Measurements from ENCODE around the gene SUSD6. TPM values are rescaled to one million over a fixed set of nuclear protein-coding genes. Genes with fewer than 3 reads are reported as not detected.
A peak's percentile ranks its signal among the peaks of the same experiment; 100 is the strongest.

The SUSD6 gene
- total RNA-seq, 1 donor from 2014 or later = 80.1 TPM

GRCh38 chr14:69688299-69688649, 76.9 kb downstream of the SUSD6 start:
- no peaks in the 10 kb centered on the region for H3K36me3 ChIP-seq
- H3K4me1 ChIP-seq = peaks cover 63% of the 10 kb centered on the region
- H3K4me3 ChIP-seq = no peak overlapping the region
- ATAC-seq (no peak), DNase-seq (no peak)
- no peaks in the 10 kb centered on the region for H3K27me3 ChIP-seq (ENCODE audit: low read depth)
- H3K9me3 ChIP-seq = no peaks in the 10 kb centered on the region
- H3K27ac ChIP-seq = no peak overlapping the region
- intact Hi-C loops (cut with DNase I) = no loop called here
- TF ChIP-seq CTCF (IDR thresholded peaks at IDR 0.05) = no peak

- H3K27me3 ChIP-seq (ENCODE audit: low read depth) = no peaks in the 10 kb centered on the region
- no peak overlapping the region for H3K27ac ChIP-seq
- intact Hi-C loops (cut with DNase I) = no loop called here
- TF ChIP-seq CTCF (IDR thresholded peaks at IDR 0.05) = no peak
- no peak overlapping the region for H3K4me3 ChIP-seq
- no peak for DNase-seq
- peaks cover 63% of the 10 kb centered on the region for H3K4me1 ChIP-seq
- no peaks in the 10 kb centered on the region for H3K9me3 ChIP-seq
- ATAC-seq = no peak
- H3K36me3 ChIP-seq = no peaks in the 10 kb centered on the region
Measured at GRCh38 chr14:69690042-69690441, 78.6 kb downstream of the SUSD6 start.

GRCh38 chr14:69692594-69692993, 81.2 kb downstream of the SUSD6 start:
- intact Hi-C loops (cut with DNase I) = no loop called here
- peak overlapping the region; percentile 74 for H3K27ac ChIP-seq
- H3K27me3 ChIP-seq (ENCODE audit: low read depth) = no peaks in the 10 kb centered on the region
- ATAC-seq (no peak), DNase-seq (no peak)
- no peak for TF ChIP-seq CTCF (IDR thresholded peaks at IDR 0.05)
- H3K4me1 ChIP-seq = peaks cover 63% of the 10 kb centered on the region
- no peaks in the 10 kb centered on the region for H3K36me3 ChIP-seq
- no peaks in the 10 kb centered on the region for H3K9me3 ChIP-seq
- H3K4me3 ChIP-seq = no peak overlapping the region

- Histone ChIP-seq H3K36me3 (no peaks in the 10 kb centered on the region), H3K4me3 (no peak overlapping the region), H3K27ac (peak overlapping the region; percentile 74), H3K4me1 (peaks cover 66% of the 10 kb centered on the region), H3K27me3 (ENCODE audit: low read depth) (no peaks in the 10 kb centered on the region), H3K9me3 (no peaks in the 10 kb centered on the region)
- DNase-seq (no peak), ATAC-seq (peak; percentile 53 to 61)
- intact Hi-C loops (cut with DNase I) = no loop called here
- no peak for TF ChIP-seq CTCF (IDR thresholded peaks at IDR 0.05)
Measured at GRCh38 chr14:69693145-69693544, 81.7 kb downstream of the SUSD6 start.

GRCh38 chr14:69693801-69694729, 82.7 kb downstream of the SUSD6 start:
- Histone ChIP-seq H3K36me3 (no peaks in the 10 kb centered on the region), H3K27me3 (ENCODE audit: low read depth) (no peaks in the 10 kb centered on the region), H3K27ac (peak overlapping the region; percentile 74), H3K9me3 (no peaks in the 10 kb centered on the region), H3K4me1 (peaks cover 75% of the 10 kb centered on the region), H3K4me3 (no peak overlapping the region)
- no peak for DNase-seq
- ATAC-seq = peak; percentile 53 to 58
- no peak for TF ChIP-seq CTCF (IDR thresholded peaks at IDR 0.05)
- intact Hi-C loops (cut with DNase I) = no loop called here
